ENCODE data around the gene STIP1. TPM values are rescaled to one million over a fixed set of nuclear protein-coding genes. Genes with fewer than 3 reads are reported as not detected.
A peak's percentile ranks its signal among the peaks of the same experiment; 100 is the strongest.

Gene STIP1
- total RNA-seq, result 91.3 TPM

GRCh38 chr11:64185693-64186491 lies at the start of gene STIP1:
STIP1 (plus strand) TSS chr11:64186171; CDS start chr11:64186262, 91 bp downstream.
- H3K27ac ChIP-seq, result no peak within 1 kb of the TSS
- peaks cover 0 to 3% of the 10 kb centered on the region in 2 donors for H3K36me3 ChIP-seq
- TF ChIP-seq POLR2AphosphoS5 (IDR thresholded peaks at IDR 0.05; ENCODE audit: insufficient read depth in 1 of 2, low read depth in 1 of 2) (peak; percentile 68 to 95), CTCF (IDR thresholded peaks at IDR 0.05) (no peak), POLR2A (IDR thresholded peaks at IDR 0.05) (peak; percentile 76 to 89)
- H3K4me3 ChIP-seq, result peak within 1 kb of the TSS; percentile 76 to 86
- no peaks in the 10 kb centered on the region for H3K27me3 ChIP-seq
- DNase-seq (ENCODE audit: extremely low spot score in 2 of 2), result peak; percentile 100
- intact Hi-C loops (cut with DNase I), result no loop called here
- H3K9me3 ChIP-seq, result no peaks in the 10 kb centered on the region
- peaks cover 35% of the 10 kb centered on the region for H3K4me1 ChIP-seq

- Histone ChIP-seq H3K4me3 (no peak overlapping the region), H3K36me3 (no peaks in the 10 kb centered on the region), H3K27me3 (no peaks in the 10 kb centered on the region), H3K27ac (no peak overlapping the region), H3K9me3 (no peaks in the 10 kb centered on the region), H3K4me1 (peaks cover 19% of the 10 kb centered on the region)
- DNase-seq (ENCODE audit: extremely low spot score in 2 of 2), result no peak
- TF ChIP-seq POLR2A (IDR thresholded peaks at IDR 0.05) (no peak), CTCF (IDR thresholded peaks at IDR 0.05) (no peak), POLR2AphosphoS5 (IDR thresholded peaks at IDR 0.05; ENCODE audit: insufficient read depth in 1 of 2, low read depth in 1 of 2) (no peak)
- intact Hi-C loops (cut with DNase I), result no loop called here
Measured at GRCh38 chr11:64136765-64137441, 49.1 kb upstream of the STIP1 start.

- DNase-seq (ENCODE audit: extremely low spot score in 2 of 2), result no peak
- Histone ChIP-seq H3K36me3 (no peaks in the 10 kb centered on the region), H3K4me1 (peaks cover 19% of the 10 kb centered on the region), H3K27me3 (no peaks in the 10 kb centered on the region), H3K4me3 (no peak overlapping the region), H3K9me3 (no peaks in the 10 kb centered on the region), H3K27ac (no peak overlapping the region)
- intact Hi-C loops (cut with DNase I), result no loop called here
- TF ChIP-seq POLR2AphosphoS5 (IDR thresholded peaks at IDR 0.05; ENCODE audit: insufficient read depth in 1 of 2, low read depth in 1 of 2) (no peak), POLR2A (IDR thresholded peaks at IDR 0.05) (no peak), CTCF (IDR thresholded peaks at IDR 0.05) (no peak)
Measured at GRCh38 chr11:64138398-64138797, 47.6 kb upstream of the STIP1 start.

- intact Hi-C loops (cut with DNase I), result no loop called here
- H3K9me3 ChIP-seq, result no peaks in the 10 kb centered on the region
- H3K27ac ChIP-seq, result no peak overlapping the region
- no peak overlapping the region for H3K4me3 ChIP-seq
- TF ChIP-seq POLR2A (IDR thresholded peaks at IDR 0.05), result no peak
- TF ChIP-seq POLR2AphosphoS5 (IDR thresholded peaks at IDR 0.05; ENCODE audit: insufficient read depth in 1 of 2, low read depth in 1 of 2), result no peak
- TF ChIP-seq CTCF (IDR thresholded peaks at IDR 0.05), result no peak
- no peaks in the 10 kb centered on the region for H3K27me3 ChIP-seq
- H3K4me1 ChIP-seq, result peaks cover 19% of the 10 kb centered on the region
- no peak for DNase-seq (ENCODE audit: extremely low spot score in 2 of 2)
- no peaks in the 10 kb centered on the region for H3K36me3 ChIP-seq
Measured at GRCh38 chr11:64139049-64139448, 46.9 kb upstream of the STIP1 start.

- no peaks in the 10 kb centered on the region for H3K36me3 ChIP-seq
- no peak overlapping the region for H3K27ac ChIP-seq
- intact Hi-C loops (cut with DNase I), result no loop called here
- no peaks in the 10 kb centered on the region for H3K27me3 ChIP-seq
- peaks cover 14% of the 10 kb centered on the region for H3K4me1 ChIP-seq
- H3K9me3 ChIP-seq, result no peaks in the 10 kb centered on the region
- no peak overlapping the region for H3K4me3 ChIP-seq
- no peak for DNase-seq (ENCODE audit: extremely low spot score in 2 of 2)
- no peak for TF ChIP-seq CTCF (IDR thresholded peaks at IDR 0.05)
- TF ChIP-seq POLR2AphosphoS5 (IDR thresholded peaks at IDR 0.05; ENCODE audit: insufficient read depth in 1 of 2, low read depth in 1 of 2), result no peak
- TF ChIP-seq POLR2A (IDR thresholded peaks at IDR 0.05), result no peak
Measured at GRCh38 chr11:64140082-64140481, 45.9 kb upstream of the STIP1 start.
